H9 (cell line): Measurements from ENCODE around the gene UVSSA. TPM values are rescaled to one million over a fixed set of nuclear protein-coding genes. Genes with fewer than 3 reads are reported as not detected.

ENCODE experiments used
- DNase-seq: peaks from one replicate; pipeline ENCODE4 v3.0.0-alpha.2; 2017
- H2AFZ ChIP-seq: one replicate; pipeline ENCODE4 v1.6.1; 2013; ENCODE audit warnings: mild to moderate bottlenecking, low read length, control low read depth, moderate library complexity
- H2AK5ac ChIP-seq: 2 replicates; pipeline ENCODE4 v1.6.1; 2013; ENCODE audit warnings: low read length, control low read depth, mixed read lengths; ENCODE audit not compliant: insufficient read length
- H2BK120ac ChIP-seq: one replicate; pipeline ENCODE4 v1.6.1; 2013; ENCODE audit warnings: low read depth, mild to moderate bottlenecking, low read length, control low read depth, inconsistent platforms; ENCODE audit not compliant: poor library complexity, severe bottlenecking
- H2BK12ac ChIP-seq: 2 replicates; pipeline ENCODE4 v1.6.1; 2013; ENCODE audit warnings: low read length, control low read depth, mixed read lengths, low read depth; ENCODE audit not compliant: insufficient read length
- H2BK15ac ChIP-seq: 2 replicates; pipeline ENCODE4 v1.6.1; 2013; ENCODE audit warnings: low read depth, low read length, control low read depth
- H2BK20ac ChIP-seq: one replicate; pipeline ENCODE4 v1.6.1; 2013; ENCODE audit warnings: low read depth, mild to moderate bottlenecking, low read length, control low read depth, inconsistent platforms; ENCODE audit not compliant: poor library complexity, severe bottlenecking
- H2BK5ac ChIP-seq: 2 replicates; pipeline ENCODE4 v1.6.1; 2013; ENCODE audit warnings: low read length, control low read depth, mixed read lengths; ENCODE audit not compliant: insufficient read length
- H3K14ac ChIP-seq: 2 replicates; pipeline ENCODE4 v1.6.1; 2013; ENCODE audit warnings: low read length, control low read depth; ENCODE audit not compliant: insufficient read depth
- H3K18ac ChIP-seq: 2 replicates; pipeline ENCODE4 v1.6.1; 2013; ENCODE audit warnings: low read depth, mild to moderate bottlenecking, mixed read lengths, low read length, control low read depth; ENCODE audit not compliant: insufficient read length
- H3K23ac ChIP-seq: 2 replicates; pipeline ENCODE4 v1.6.1; 2013; ENCODE audit warnings: low read length, control low read depth, mixed read lengths, low read depth; ENCODE audit not compliant: insufficient read length
- H3K23me2 ChIP-seq: 2 replicates; pipeline ENCODE4 v1.6.1; 2013; ENCODE audit warnings: low read depth, mild to moderate bottlenecking, mixed read lengths, low read length, control low read depth; ENCODE audit not compliant: insufficient read length, poor library complexity, severe bottlenecking
- H3K27ac ChIP-seq: 2 replicates; pipeline ENCODE4 v1.5.1; 2013; ENCODE audit warnings: low read length, control low read depth, mixed read lengths, low read depth; ENCODE audit not compliant: insufficient read length
- H3K27me3 ChIP-seq: 2 replicates; pipeline ENCODE4 v1.6.1; 2013; ENCODE audit warnings: low read length, control low read depth, inconsistent platforms; ENCODE audit not compliant: insufficient read depth
- H3K4ac ChIP-seq: 2 replicates; pipeline ENCODE4 v1.6.1; 2013; ENCODE audit warnings: low read depth, mild to moderate bottlenecking, control low read depth, inconsistent platforms, low read length, moderate library complexity
- H3K4me1 ChIP-seq: 2 replicates; pipeline ENCODE4 v1.6.1; 2013; ENCODE audit warnings: low read length, control low read depth, inconsistent platforms; ENCODE audit not compliant: insufficient read depth
- H3K4me2 ChIP-seq: 2 replicates; pipeline ENCODE4 v1.6.1; 2013; ENCODE audit warnings: low read length, control low read depth, mixed read lengths; ENCODE audit not compliant: insufficient read length, insufficient read depth
- H3K56ac ChIP-seq: 2 replicates; pipeline ENCODE4 v1.6.1; 2013; ENCODE audit warnings: low read depth, mild to moderate bottlenecking, mixed read lengths, low read length, control low read depth; ENCODE audit not compliant: insufficient read length
- H3K79me1 ChIP-seq: 2 replicates; pipeline ENCODE4 v1.6.1; 2013; ENCODE audit warnings: low read depth, mild to moderate bottlenecking, moderate library complexity, low read length, control low read depth, inconsistent platforms; ENCODE audit not compliant: insufficient read depth, poor library complexity, severe bottlenecking
- H3K79me2 ChIP-seq: 2 replicates; pipeline ENCODE4 v1.6.1; 2013; ENCODE audit warnings: low read length, control low read depth, inconsistent platforms; ENCODE audit not compliant: insufficient read depth
- H3K9ac ChIP-seq: 2 replicates; pipeline ENCODE4 v1.6.1; 2013; ENCODE audit warnings: low read length, control low read depth, mixed read lengths; ENCODE audit not compliant: insufficient read length; ENCODE audit errors: extremely low read depth
- H3K9me3 ChIP-seq: one replicate; pipeline ENCODE4 v1.6.1; 2013; ENCODE audit warnings: low read depth, low read length, inconsistent platforms; ENCODE audit not compliant: control insufficient read depth
- H3T11ph ChIP-seq: one replicate; pipeline ENCODE4 v1.6.1; 2013; ENCODE audit warnings: mild to moderate bottlenecking, low read length, control low read depth, inconsistent platforms
- H4K20me1 ChIP-seq: one replicate; pipeline ENCODE4 v1.6.1; 2013; ENCODE audit not compliant: control insufficient read depth, insufficient read length, insufficient read depth
- H4K5ac ChIP-seq: 2 replicates; pipeline ENCODE4 v1.6.1; 2013; ENCODE audit warnings: low read depth, mild to moderate bottlenecking, mixed read lengths, low read length, control low read depth; ENCODE audit not compliant: insufficient read length
- H4K8ac ChIP-seq: replicated peaks from 2 replicates; pipeline ENCODE4 v1.6.1; 2013; ENCODE audit warnings: low read length, control low read depth, mixed read lengths, low read depth; ENCODE audit not compliant: insufficient read length
- H4K91ac ChIP-seq: 2 replicates; pipeline ENCODE4 v1.6.1; 2013; ENCODE audit warnings: low read depth, mild to moderate bottlenecking, moderate library complexity, mixed read lengths, low read length, control low read depth; ENCODE audit not compliant: insufficient read length
- H3K27ac Mint-ChIP-seq, 3 experiments: 2 replicates in 2 of 3; 3 replicates in 1 of 3; pipeline ENCODE4 v1.8.0; 2020 to 2021; ENCODE audit warnings: mixed read lengths in 3 of 3, mild to moderate bottlenecking in 1 of 3, moderate library complexity in 1 of 3
- H3K27me3 Mint-ChIP-seq: 2 replicates; pipeline ENCODE4 v1.8.0; 2021; ENCODE audit warnings: low read depth, mild to moderate bottlenecking, moderate library complexity, mixed read lengths
- H3K36me3 Mint-ChIP-seq, 3 experiments: 2 replicates in 2 of 3; 3 replicates in 1 of 3; pipeline ENCODE4 v1.8.0; 2020 to 2021; ENCODE audit warnings: low read depth in 3 of 3, mixed read lengths in 3 of 3; ENCODE audit not compliant: insufficient read depth in 1 of 3
- H3K4me1 Mint-ChIP-seq, 2 experiments: 2 replicates each; pipeline ENCODE4 v1.8.0; 2020; ENCODE audit warnings: mixed read lengths in 2 of 2
- H3K4me3 Mint-ChIP-seq, 2 experiments: 2 replicates in 1 of 2; 3 replicates in 1 of 2; pipeline ENCODE4 v1.8.0; 2020 to 2021; ENCODE audit warnings: mild to moderate bottlenecking in 2 of 2, mixed read lengths in 2 of 2, moderate library complexity in 1 of 2
- H3K9me3 Mint-ChIP-seq, 2 experiments: 2 replicates in 1 of 2; 3 replicates in 1 of 2; pipeline ENCODE4 v1.8.0; 2020; ENCODE audit warnings: mild to moderate bottlenecking in 2 of 2, mixed read lengths in 2 of 2, moderate library complexity in 1 of 2
- WGBS: extraction: QIAGEN DNeasy Blood & Tissue Kit; methylation state at CpG from one replicate; pipeline ENCODE4 v1.1.7; 2013; ENCODE audit warnings: missing lambda C conversion rate, low lambda C conversion rate, mixed read lengths; ENCODE audit not compliant: insufficient read length; ENCODE audit errors: extremely low coverage; 5-methylcytosine and 5-hydroxymethylcytosine counted together
- total RNA-seq: library from RNA; stranded (reverse); gene quantifications from 2 replicates; pipeline ENCODE4 v1.2.1, GENCODE V29; 2021
- TF ChIP-seq, protein P1 (sequence below): fragments of 200-600 bp; sonication (generic); conservative IDR thresholded peaks from 3 replicates; pipeline ENCODE4 v1.8.0; 2021; ENCODE audit warnings: antibody characterized with exemption, mild to moderate bottlenecking

UVSSA gene
- total RNA-seq, 1 experiment from 2014 or later: 15.9 TPM

DNA sequence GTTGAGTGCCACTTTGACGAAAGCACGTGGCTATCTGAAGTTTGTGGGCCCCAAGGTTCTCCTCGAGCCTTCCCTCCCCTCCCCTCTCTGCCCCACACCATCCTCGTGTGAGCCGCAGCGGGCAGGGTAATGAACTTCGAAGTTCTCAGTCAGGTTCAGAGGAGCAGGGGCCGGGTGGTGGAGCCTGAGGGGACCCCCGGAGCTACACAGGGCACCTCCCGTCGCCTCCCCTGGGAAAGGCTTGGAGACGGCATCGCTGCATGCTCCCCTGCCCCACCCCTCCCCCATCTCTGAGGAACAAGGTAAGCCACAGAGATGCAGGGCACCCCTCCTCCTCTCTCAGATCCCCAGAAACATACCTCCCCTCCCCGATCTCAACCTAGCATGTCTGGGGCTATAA is 62.1 kb downstream of the UVSSA start:
- Histone ChIP-seq H2AK5ac (no peak overlapping the region), H3K79me1 (no peaks in the 10 kb centered on the region), H3K18ac (no peak overlapping the region), H2BK20ac (no peak overlapping the region), H3K4me2 (no peak overlapping the region), H2BK120ac (no peak overlapping the region), H2AFZ (no peak overlapping the region), H3K14ac (no peak overlapping the region), H3K27me3 (peaks cover 71% of the 10 kb centered on the region), H4K91ac (no peak overlapping the region), H3K9me3 (no peaks in the 10 kb centered on the region), H3K56ac (no peak overlapping the region), H3K4me1 (no peaks in the 10 kb centered on the region; the same call in 1 of the 2 replicates), H3K27ac (no peak overlapping the region), H2BK15ac (no peak overlapping the region), H3K79me2 (no peaks in the 10 kb centered on the region), H2BK5ac (no peak overlapping the region), H3T11ph (no peak overlapping the region), H3K9ac (no peak overlapping the region), H3K4ac (no peak overlapping the region), H3K23me2 (peaks cover 5% of the 10 kb centered on the region), H3K23ac (no peak overlapping the region), H4K20me1 (no peaks in the 10 kb centered on the region), H4K5ac (no peak overlapping the region), H4K8ac (no peak overlapping the region), H2BK12ac (no peak overlapping the region)
- peaks cover 4 to 17% of the 10 kb centered on the region in 2 experiments; a peak in 3 of 4 replicates for H3K4me1 Mint-ChIP-seq
- no CpG with 5 or more reads among the region's 14 CpGs for WGBS
- peaks cover 0 to 2% of the 10 kb centered on the region in 2 experiments; a peak in 2 of 5 replicates for H3K9me3 Mint-ChIP-seq
- H3K36me3 Mint-ChIP-seq: peaks cover 0 to 2% (median 0%) of the 10 kb centered on the region in 3 experiments; a peak in 3 of 7 replicates
- no peak overlapping the region for H3K27ac Mint-ChIP-seq
- no peak for DNase-seq
- H3K4me3 Mint-ChIP-seq: no peak overlapping the region
- TF ChIP-seq, protein P1, sequence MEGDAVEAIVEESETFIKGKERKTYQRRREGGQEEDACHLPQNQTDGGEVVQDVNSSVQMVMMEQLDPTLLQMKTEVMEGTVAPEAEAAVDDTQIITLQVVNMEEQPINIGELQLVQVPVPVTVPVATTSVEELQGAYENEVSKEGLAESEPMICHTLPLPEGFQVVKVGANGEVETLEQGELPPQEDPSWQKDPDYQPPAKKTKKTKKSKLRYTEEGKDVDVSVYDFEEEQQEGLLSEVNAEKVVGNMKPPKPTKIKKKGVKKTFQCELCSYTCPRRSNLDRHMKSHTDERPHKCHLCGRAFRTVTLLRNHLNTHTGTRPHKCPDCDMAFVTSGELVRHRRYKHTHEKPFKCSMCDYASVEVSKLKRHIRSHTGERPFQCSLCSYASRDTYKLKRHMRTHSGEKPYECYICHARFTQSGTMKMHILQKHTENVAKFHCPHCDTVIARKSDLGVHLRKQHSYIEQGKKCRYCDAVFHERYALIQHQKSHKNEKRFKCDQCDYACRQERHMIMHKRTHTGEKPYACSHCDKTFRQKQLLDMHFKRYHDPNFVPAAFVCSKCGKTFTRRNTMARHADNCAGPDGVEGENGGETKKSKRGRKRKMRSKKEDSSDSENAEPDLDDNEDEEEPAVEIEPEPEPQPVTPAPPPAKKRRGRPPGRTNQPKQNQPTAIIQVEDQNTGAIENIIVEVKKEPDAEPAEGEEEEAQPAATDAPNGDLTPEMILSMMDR: no peak
- H3K27me3 Mint-ChIP-seq: peaks cover 83% of the 10 kb centered on the region
